Panc1 (cell line): Measurements from ENCODE around the gene PRPS1. TPM values are rescaled to one million over a fixed set of nuclear protein-coding genes. Genes with fewer than 3 reads are reported as not detected.

Experiments
- ATAC-seq: fragments of 200-7000 bp; cut with Tn5 transposase; 2 replicates; pipeline ENCODE4 v1.9.1; 2020; ENCODE audit warnings: mild to moderate bottlenecking, moderate library complexity
- BruUV-seq: library from RNA; stranded (reverse); fragments of 400-500 nt; replicated peaks from 2 replicates; lab custom pipeline; 2021; lab: Mats Ljungman, UMichigan
- CTCF ChIA-PET: fragments of 300-600 bp; sonication (Branson Sonifier 250); formaldehyde crosslinking; loops from one replicate; lab custom pipeline; 2022; ENCODE audit warnings: antibody characterized with exemption; lab: Charles Lee
- POLR2A ChIA-PET: fragments of 300-600 bp; sonication (Branson Sonifier 250); formaldehyde crosslinking; loops from one replicate; lab custom pipeline; 2022; ENCODE audit warnings: antibody characterized with exemption; lab: Charles Lee
- DNase-seq: peaks from one replicate; pipeline ENCODE4 v3.0.0-alpha.2; 2010; ENCODE audit warnings: low read depth, low spot score
- H3K27ac ChIP-seq: 2 replicates; pipeline ENCODE4 v1.5.1; 2011; ENCODE audit warnings: mild to moderate bottlenecking, low read length, inconsistent platforms
- H3K27me3 ChIP-seq: fragments of 200-500 bp; sonication (Bioruptor generic); 2 replicates; pipeline ENCODE4 v1.6.0; 2014; ENCODE audit warnings: low read length, inconsistent platforms; ENCODE audit not compliant: control insufficient read depth, insufficient read depth
- H3K36me3 ChIP-seq: fragments of 200-500 bp; sonication (Bioruptor generic); 2 replicates; pipeline ENCODE4 v1.5.1; 2014; ENCODE audit warnings: inconsistent platforms, mild to moderate bottlenecking, low read length, moderate library complexity; ENCODE audit not compliant: control insufficient read depth, insufficient read depth
- H3K4me1 ChIP-seq: 2 replicates; pipeline ENCODE4 v1.5.1; 2011; ENCODE audit warnings: inconsistent platforms, mild to moderate bottlenecking, low read length, moderate library complexity; ENCODE audit not compliant: control insufficient read depth, insufficient read depth
- H3K4me3 ChIP-seq, 2 experiments: 2 replicates each; pipeline ENCODE4 v1.5.1; 2011 to 2012; ENCODE audit warnings: low read depth in 2 of 2, low read length in 2 of 2, mild to moderate bottlenecking in 2 of 2, inconsistent platforms in 1 of 2, moderate library complexity in 1 of 2
- H3K9me3 ChIP-seq: fragments of 200-500 bp; sonication (Bioruptor generic); 2 replicates; pipeline ENCODE4 v1.5.1; 2014; ENCODE audit warnings: low read depth, mild to moderate bottlenecking, inconsistent platforms, low read length, moderate library complexity; ENCODE audit not compliant: control insufficient read depth, insufficient read depth
- CTCF ChIP-seq: fragments of 450-650 bp; IDR thresholded peaks from 2 replicates; pipeline ENCODE4 v1.5.1; 2017; ENCODE audit warnings: mild to moderate bottlenecking
- POLR2AphosphoS5 ChIP-seq: IDR thresholded peaks from 2 replicates; pipeline ENCODE4 v1.6.1; 2012; ENCODE audit warnings: mild to moderate bottlenecking, low read depth, low read length, moderate library complexity
- REST ChIP-seq, 2 experiments: IDR thresholded peaks; 2 replicates each; pipeline ENCODE4 v1.6.1; 2011 to 2012; ENCODE audit warnings: low read depth in 2 of 2, control low read depth in 1 of 2, low read length in 1 of 2, mild to moderate bottlenecking in 1 of 2, moderate library complexity in 1 of 2; ENCODE audit not compliant: insufficient read depth in 1 of 2
- SIN3A ChIP-seq: IDR thresholded peaks from 2 replicates; pipeline ENCODE4 v1.6.1; 2012; ENCODE audit warnings: low read depth, mild to moderate bottlenecking, low read length, moderate library complexity, borderline replicate concordance; ENCODE audit not compliant: insufficient read depth
- TCF7L2 ChIP-seq: IDR thresholded peaks from 2 replicates; pipeline ENCODE4 v1.6.1; 2011; ENCODE audit warnings: mild to moderate bottlenecking, low read depth, low read length, inconsistent platforms
- in situ Hi-C: cut with HindIII; loops from 2 replicates; pipeline ENCODE4 v1.10.0; 2016; ENCODE audit warnings: low sequenced_read_pairs, low pct_unique_long_range_greater_than_20kb
- intact Hi-C: fragments of 100-400 bp; cut with micrococcal nuclease; formaldehyde crosslinking; loops from one replicate; pipeline ENCODE4 v1.10.0; 2022; ENCODE audit not compliant: unreplicated experiment
- total RNA-seq: library from RNA; stranded (reverse); gene quantifications from one replicate; pipeline ENCODE4 v1.2.1, GENCODE V29; 2021; ENCODE audit not compliant: unreplicated experiment

The PRPS1 gene
- total RNA-seq, 1 experiment from 2014 or later, result 152 TPM

GRCh38 chrX:107648332-107648731 lies 20.0 kb downstream of the PRPS1 start:
- ChIA-PET CTCF (interaction anchor here (0.7 kb wide), 1 partner anchor 29 kb away, joined by 3 read pairs; no protein-coding TSS in a partner anchor), POLR2A (interaction anchor here (0.6 kb wide), 1 partner anchor 12 kb away, joined by 3 read pairs; no protein-coding TSS in a partner anchor)
- BruUV-seq, result no TSS peak
- no peaks in the 10 kb centered on the region for H3K27me3 ChIP-seq
- no peaks in the 10 kb centered on the region for H3K9me3 ChIP-seq
- H3K36me3 ChIP-seq, result no peaks in the 10 kb centered on the region; the same call in 1 of the 2 replicates
- TF ChIP-seq POLR2AphosphoS5, result no peak
- TF ChIP-seq CTCF, result no peak
- no peak for TF ChIP-seq SIN3A
- H3K27ac ChIP-seq, result no peak overlapping the region
- in situ Hi-C loops, result no loop called here
- DNase-seq (no peak), ATAC-seq (no peak)
- no peaks in the 10 kb centered on the region for H3K4me1 ChIP-seq
- no peak overlapping the region for H3K4me3 ChIP-seq
- intact Hi-C loops, result no loop called here

- H3K4me3 ChIP-seq, result no peak overlapping the region
- no peaks in the 10 kb centered on the region for H3K4me1 ChIP-seq
- no peak for ATAC-seq
- POLR2A ChIA-PET, result interaction anchor here (0.7 kb wide), 1 partner anchor 9 kb away, joined by 3 read pairs; no protein-coding TSS in a partner anchor
- H3K27me3 ChIP-seq, result no peaks in the 10 kb centered on the region
- no peak for DNase-seq
- TF ChIP-seq TCF7L2 (no peak), SIN3A (no peak), CTCF (no peak), REST (IDR thresholded peaks at IDR 0.05; ENCODE audit: insufficient read depth in 1 of 2, low read depth in 2 of 2, low read length in 1 of 2) (no peak), POLR2AphosphoS5 (no peak)
- no peaks in the 10 kb centered on the region for H3K9me3 ChIP-seq
- no peaks in the 10 kb centered on the region for H3K36me3 ChIP-seq
- CTCF ChIA-PET, result interaction anchor here (0.6 kb wide), 1 partner anchor 116 kb away, joined by 11 read pairs; no protein-coding TSS in a partner anchor
- intact Hi-C loops (no loop called here), in situ Hi-C loops (no loop called here)
- H3K27ac ChIP-seq, result no peak overlapping the region
- BruUV-seq, result no TSS peak
Measured at GRCh38 chrX:107654566-107654871, 26.2 kb downstream of the PRPS1 start.
